ENCODE measurements around the gene TEX9.

DNA sequence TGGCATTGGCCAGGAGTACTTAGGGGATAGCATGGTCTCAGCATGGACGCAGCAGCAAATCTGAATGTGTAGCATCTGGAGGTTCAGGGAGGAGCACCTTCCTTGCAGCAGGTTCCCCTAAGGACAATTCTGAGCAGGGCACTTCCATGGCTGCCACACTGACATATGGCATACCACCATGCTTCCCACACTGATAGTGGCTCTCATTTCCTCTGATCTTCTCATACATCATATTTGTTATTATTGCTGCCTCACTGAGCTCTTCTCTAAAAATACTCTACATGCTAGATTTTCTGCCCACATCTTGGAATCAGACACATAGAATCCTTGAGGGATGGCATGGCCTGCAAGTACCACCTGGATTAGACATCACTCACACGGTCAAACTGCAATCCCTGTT lies 107.1 kb downstream of the TEX9 start:
- TF ChIP-seq EP300 (IDR thresholded peaks at IDR 0.05) (no peak), POLR2A (IDR thresholded peaks at IDR 0.05) (no peak)
